Measurements from ENCODE around the gene SLC12A4.

DNA sequence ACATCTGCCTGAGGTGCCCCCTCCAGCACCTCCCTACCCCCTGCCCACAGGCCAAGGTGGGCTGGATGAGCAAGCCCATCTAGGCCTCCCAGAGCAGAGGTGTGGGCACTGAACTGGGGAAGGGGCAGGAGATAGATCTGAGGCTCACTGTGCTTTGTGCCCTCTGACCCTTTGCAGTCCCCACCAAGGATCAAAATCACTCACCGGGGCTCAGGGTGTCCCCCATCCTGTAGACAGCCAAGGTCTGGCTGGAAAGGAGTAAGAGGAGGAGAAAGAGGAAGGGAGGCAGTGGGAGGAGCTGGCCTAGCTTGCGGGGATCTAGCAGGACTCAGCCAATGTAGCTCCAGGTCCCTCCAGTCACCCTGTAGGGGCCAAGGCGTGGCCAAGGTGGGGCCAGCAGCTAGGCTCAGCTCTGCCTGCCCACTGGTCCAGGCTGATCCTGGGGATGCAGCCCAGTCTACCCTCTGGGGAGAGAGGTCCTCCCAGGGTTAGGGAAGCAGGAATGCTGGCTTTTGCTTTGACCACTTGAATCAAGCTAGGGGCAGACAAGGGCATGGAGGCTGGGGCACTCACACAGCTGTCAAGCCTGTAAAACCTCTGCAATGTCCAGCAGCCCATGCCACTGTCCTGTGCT lies 1.8 kb downstream of the SLC12A4 start:
- TF ChIP-seq CTCF (IDR thresholded peaks at IDR 0.05): no peak
- no peak for TF ChIP-seq POLR2A (IDR thresholded peaks at IDR 0.05)

Measured in right lobe of liver (tissue), 4 donors.